Activated gamma-delta T cell treated with anti-CD3 and anti-CD28 coated beads, Interleukin-2, amount 50 U/mL, for 16 hours (primary cell): Measurements from ENCODE around the gene GCKR.

Experiments used
- DNase-seq: peaks from one replicate; pipeline ENCODE4 v3.0.0-alpha.2; 2020; ENCODE audit warnings: low read depth

The GCKR gene

GRCh38 chr2:27572998-27573429 lies 76.4 kb downstream of the GCKR start:
- no peak for DNase-seq
